Measurements from ENCODE around the gene CHN2. TPM values are rescaled to one million over a fixed set of nuclear protein-coding genes. Genes with fewer than 3 reads are reported as not detected.

CHN2 gene
- total RNA-seq, 2 experiments from 2014 or later, result 0.53 to 0.69 TPM

- no peak overlapping the region for H3K4me3 Mint-ChIP-seq
- H3K27ac Mint-ChIP-seq, result no peak overlapping the region
- no peaks in the 10 kb centered on the region for H3K9me3 Mint-ChIP-seq
- ChIA-PET POLR2A (no interaction called here), CTCF (no interaction called here)
- peaks cover 2% of the 10 kb centered on the region for H3K27me3 Mint-ChIP-seq
- no peak for DNase-seq
- intact Hi-C loops (cut with micrococcal nuclease), result no loop called here
- H3K4me1 Mint-ChIP-seq (ENCODE audit: low read depth), result peaks cover 15% of the 10 kb centered on the region
- no peaks in the 10 kb centered on the region for H3K36me3 Mint-ChIP-seq
Measured at GRCh38 chr7:29331163-29331562, 136.6 kb downstream of the CHN2 start.

GRCh38 chr7:29332042-29332811 lies 137.7 kb downstream of the CHN2 start:
- Mint-ChIP-seq H3K9me3 (no peaks in the 10 kb centered on the region), H3K4me1 (ENCODE audit: low read depth) (peaks cover 21% of the 10 kb centered on the region), H3K27me3 (peaks cover 2% of the 10 kb centered on the region), H3K36me3 (no peaks in the 10 kb centered on the region), H3K27ac (no peak overlapping the region), H3K4me3 (no peak overlapping the region)
- ChIA-PET POLR2A (no interaction called here), CTCF (interaction anchor here (1.1 kb wide), 1 partner anchor 17 kb away, joined by 3 read pairs; no protein-coding TSS in a partner anchor)
- intact Hi-C loops (cut with micrococcal nuclease), result no loop called here
- DNase-seq, result no peak

GRCh38 chr7:29332875-29333855 lies 138.6 kb downstream of the CHN2 start:
- no peaks in the 10 kb centered on the region for H3K36me3 Mint-ChIP-seq
- CTCF ChIA-PET, result interaction anchor here (1.1 to 1.2 kb wide), 2 partner anchors 16 to 148 kb away, joined by 3 to 4 read pairs; no protein-coding TSS in a partner anchor
- POLR2A ChIA-PET, result no interaction called here
- DNase-seq, result no peak
- peaks cover 31% of the 10 kb centered on the region for H3K4me1 Mint-ChIP-seq (ENCODE audit: low read depth)
- H3K27ac Mint-ChIP-seq, result no peak overlapping the region
- H3K27me3 Mint-ChIP-seq, result peaks cover 2% of the 10 kb centered on the region
- intact Hi-C loops (cut with micrococcal nuclease), result no loop called here
- no peak overlapping the region for H3K4me3 Mint-ChIP-seq
- H3K9me3 Mint-ChIP-seq, result no peaks in the 10 kb centered on the region

- Mint-ChIP-seq H3K4me1 (ENCODE audit: low read depth) (peaks cover 22% of the 10 kb centered on the region), H3K27ac (no peak overlapping the region), H3K36me3 (no peaks in the 10 kb centered on the region), H3K27me3 (peaks cover 2% of the 10 kb centered on the region), H3K9me3 (no peaks in the 10 kb centered on the region), H3K4me3 (no peak overlapping the region)
- CTCF ChIA-PET, result interaction anchor here (1.1 to 2.0 kb wide), 2 partner anchors 145 to 413 kb away, joined by 3 to 4 read pairs; no protein-coding TSS in a partner anchor
- intact Hi-C loops (cut with micrococcal nuclease), result no loop called here
- POLR2A ChIA-PET, result no interaction called here
- DNase-seq, result no peak
Measured at GRCh38 chr7:29335188-29336083, 140.9 kb downstream of the CHN2 start.

GRCh38 chr7:29337546-29338116 lies 143.1 kb downstream of the CHN2 start:
- no peaks in the 10 kb centered on the region for H3K36me3 Mint-ChIP-seq
- ChIA-PET CTCF (interaction anchor here (0.9 kb wide), 1 partner anchor 148 kb away, joined by 4 read pairs; no protein-coding TSS in a partner anchor), POLR2A (no interaction called here)
- no peak overlapping the region for H3K4me3 Mint-ChIP-seq
- DNase-seq, result peak; percentile 20
- intact Hi-C loops (cut with micrococcal nuclease), result no loop called here
- H3K4me1 Mint-ChIP-seq (ENCODE audit: low read depth), result peaks cover 22% of the 10 kb centered on the region
- no peaks in the 10 kb centered on the region for H3K9me3 Mint-ChIP-seq
- H3K27me3 Mint-ChIP-seq, result no peaks in the 10 kb centered on the region
- H3K27ac Mint-ChIP-seq, result no peak overlapping the region

- Mint-ChIP-seq H3K4me1 (ENCODE audit: low read depth) (peaks cover 19% of the 10 kb centered on the region), H3K4me3 (no peak overlapping the region), H3K27me3 (no peaks in the 10 kb centered on the region), H3K36me3 (no peaks in the 10 kb centered on the region), H3K9me3 (no peaks in the 10 kb centered on the region), H3K27ac (no peak overlapping the region)
- ChIA-PET POLR2A (no interaction called here), CTCF (interaction anchor here (1.6 kb wide), 1 partner anchor 413 kb away, joined by 3 read pairs; no protein-coding TSS in a partner anchor)
- no peak for DNase-seq
- intact Hi-C loops (cut with micrococcal nuclease), result loop anchor here (5.0 kb wide), 1 partner anchor 148 kb away; the partner anchor contains the start of gene CHN2
Measured at GRCh38 chr7:29340696-29341095, 146.1 kb downstream of the CHN2 start.

GRCh38 chr7:29341156-29341555 lies 146.6 kb downstream of the CHN2 start:
- H3K4me1 Mint-ChIP-seq (ENCODE audit: low read depth), result peaks cover 17% of the 10 kb centered on the region
- H3K4me3 Mint-ChIP-seq, result no peak overlapping the region
- H3K9me3 Mint-ChIP-seq, result no peaks in the 10 kb centered on the region
- H3K27me3 Mint-ChIP-seq, result no peaks in the 10 kb centered on the region
- no peaks in the 10 kb centered on the region for H3K36me3 Mint-ChIP-seq
- no peak overlapping the region for H3K27ac Mint-ChIP-seq
- intact Hi-C loops (cut with micrococcal nuclease), result loop anchor here (5.0 kb wide), 1 partner anchor 149 kb away; the partner anchor contains the start of gene CHN2
- DNase-seq, result no peak
- ChIA-PET POLR2A (no interaction called here), CTCF (interaction anchor here (1.6 kb wide), 1 partner anchor 414 kb away, joined by 3 read pairs; no protein-coding TSS in a partner anchor)

GRCh38 chr7:29342761-29343160 lies 148.2 kb downstream of the CHN2 start:
- ChIA-PET CTCF (no interaction called here), POLR2A (no interaction called here)
- no peaks in the 10 kb centered on the region for H3K9me3 Mint-ChIP-seq
- DNase-seq, result no peak
- no peaks in the 10 kb centered on the region for H3K27me3 Mint-ChIP-seq
- H3K36me3 Mint-ChIP-seq, result no peaks in the 10 kb centered on the region
- no peak overlapping the region for H3K4me3 Mint-ChIP-seq
- peaks cover 6% of the 10 kb centered on the region for H3K4me1 Mint-ChIP-seq (ENCODE audit: low read depth)
- intact Hi-C loops (cut with micrococcal nuclease), result loop anchor here (5.0 kb wide), 1 partner anchor 150 kb away; the partner anchor contains the start of gene CHN2
- no peak overlapping the region for H3K27ac Mint-ChIP-seq

- no peaks in the 10 kb centered on the region for H3K9me3 Mint-ChIP-seq
- no peaks in the 10 kb centered on the region for H3K4me1 Mint-ChIP-seq (ENCODE audit: low read depth)
- CTCF ChIA-PET, result no interaction called here
- H3K27me3 Mint-ChIP-seq, result no peaks in the 10 kb centered on the region
- intact Hi-C loops (cut with micrococcal nuclease), result loop anchor here (5.0 kb wide), 1 partner anchor 151 kb away; the partner anchor contains the start of gene CHN2
- POLR2A ChIA-PET, result no interaction called here
- H3K4me3 Mint-ChIP-seq, result no peak overlapping the region
- DNase-seq, result no peak
- no peaks in the 10 kb centered on the region for H3K36me3 Mint-ChIP-seq
- H3K27ac Mint-ChIP-seq, result no peak overlapping the region
Measured at GRCh38 chr7:29343399-29343798, 148.8 kb downstream of the CHN2 start.

GRCh38 chr7:29344334-29344978 lies 149.9 kb downstream of the CHN2 start:
- ChIA-PET CTCF (interaction anchor here (2.5 kb wide), 1 partner anchor 154 kb away, joined by 12 read pairs; no protein-coding TSS in a partner anchor), POLR2A (no interaction called here)
- Mint-ChIP-seq H3K36me3 (no peaks in the 10 kb centered on the region), H3K9me3 (no peaks in the 10 kb centered on the region), H3K27ac (no peak overlapping the region), H3K4me3 (no peak overlapping the region), H3K27me3 (no peaks in the 10 kb centered on the region), H3K4me1 (ENCODE audit: low read depth) (no peaks in the 10 kb centered on the region)
- intact Hi-C loops (cut with micrococcal nuclease), result loop anchor here (2.0 to 5.0 kb wide), 2 partner anchors 106 to 152 kb away; partner anchors contain the start of gene CHN2
- no peak for DNase-seq

All from activated CD4-positive, alpha-beta memory T cell treated with anti-CD3 and anti-CD28 coated beads for 36 hours (primary cell).